Upper lobe of left lung (tissue), 6 donors: ENCODE results near the gene OGA. TPM values are rescaled to one million over a fixed set of nuclear protein-coding genes. Genes with fewer than 3 reads are reported as not detected.

Experiments
- ATAC-seq, 2 donors: fragments of 200-7000 bp; cut with Tn5 transposase; one replicate each; pipeline ENCODE4 v1.9.1; 2022; ENCODE audit warnings: mild to moderate bottlenecking in 2 of 2, moderate library complexity in 2 of 2; ENCODE audit not compliant: low FRiP score in 2 of 2
- DNase-seq, 2 donors: peaks; one replicate each; pipeline ENCODE4 v3.0.0-alpha.2; 2019 to 2020
- H3K27ac ChIP-seq, 4 donors: fragments of 200-600 bp; sonication (generic); one replicate each; pipeline ENCODE4 v1.5.1; 2016 to 2019
- H3K27me3 ChIP-seq, 4 donors: fragments of 200-600 bp; sonication (generic); one replicate each; pipeline ENCODE4 v1.5.1; 2017 to 2019
- H3K36me3 ChIP-seq, 4 donors: fragments of 200-600 bp; sonication (generic); one replicate each; pipeline ENCODE4 v1.5.1; 2016 to 2019
- H3K4me1 ChIP-seq, 4 donors: fragments of 200-600 bp; sonication (generic); one replicate each; pipeline ENCODE4 v1.5.1; 2018 to 2019
- H3K4me3 ChIP-seq, 4 donors: fragments of 200-600 bp; sonication (generic); one replicate each; pipeline ENCODE4 v1.5.1; 2017 to 2019; ENCODE audit warnings: mild to moderate bottlenecking in 2 of 4, moderate library complexity in 1 of 4
- H3K9me3 ChIP-seq, 4 donors: fragments of 200-600 bp; sonication (generic); one replicate each; pipeline ENCODE4 v1.5.1; 2018 to 2019
- CTCF ChIP-seq, 6 experiments: fragments of 450-650 bp in 4 of 6; fragments of 200-600 bp in 2 of 6; sonication (generic) in 2 of 6; IDR thresholded peaks; one replicate each; pipeline ENCODE4 v1.5.1; 2016 to 2019; ENCODE audit warnings: antibody characterized with exemption in 6 of 6
- EP300 ChIP-seq, 4 donors: sonication (generic); formaldehyde crosslinking; IDR thresholded peaks; one replicate each; pipeline ENCODE4 v1.5.1; 2017; ENCODE audit warnings: antibody characterized with exemption in 4 of 4, control low read depth in 2 of 4
- POLR2A ChIP-seq, 4 donors: fragments of 450-650 bp; IDR thresholded peaks; one replicate each; pipeline ENCODE4 v1.5.1; 2016 to 2017; ENCODE audit warnings: antibody characterized with exemption in 4 of 4, mild to moderate bottlenecking in 2 of 4
- POLR2AphosphoS5 ChIP-seq, 2 donors: sonication (generic); formaldehyde crosslinking; IDR thresholded peaks; one replicate each; pipeline ENCODE4 v1.5.1; 2017; ENCODE audit warnings: antibody characterized with exemption in 2 of 2
- WGBS, 2 donors: methylation state at CpG; one replicate each; pipeline ENCODE4 v1.1.5; 2017 to 2018; 5-methylcytosine and 5-hydroxymethylcytosine counted together
- total RNA-seq, 6 donors: library from RNA; depleted of rRNA in 4 of 6; stranded (reverse); fragments of >200 nt in 4 of 6; gene quantifications; one replicate each; pipeline versions ENCODE4 v1.1.0 to v1.2.1, GENCODE V29; 2016 to 2021
- donor health status: DM: no; HTN: no; CAD: no; lungs with moderate emphysema.
- donor health status: DM: no; HTN: yes; CAD: no; lungs with severe emphysema.

Gene OGA
- total RNA-seq, 6 donors from 2014 or later, result 71.1 to 374 (median 138) TPM

GRCh38 chr10:101840741-101841453, 22.7 kb upstream of the OGA start:
- no peaks in the 10 kb centered on the region for H3K27me3 ChIP-seq
- peak; percentile 89 to 94 for ATAC-seq
- H3K27ac ChIP-seq, result no peak overlapping the region
- peak overlapping the region in 3 of 4 donors; percentile 28 to 46 (median 46) for H3K4me3 ChIP-seq
- WGBS, 2 donors, result 3 to 6% methylated on average over 15 to 41 of the region's 46 CpGs
- peak; percentile 85 to 95 for DNase-seq
- no peaks in the 10 kb centered on the region for H3K9me3 ChIP-seq
- peaks cover 0 to 9% (median 4%) of the 10 kb centered on the region in 4 donors for H3K36me3 ChIP-seq
- peaks cover 17 to 39% (median 36%) of the 10 kb centered on the region in 4 donors for H3K4me1 ChIP-seq
- TF ChIP-seq EP300 (IDR thresholded peaks at IDR 0.05), result no peak
- TF ChIP-seq CTCF (IDR thresholded peaks at IDR 0.05), result peak; percentile 86 to 92 (median 88)

GRCh38 chr10:101840102-101840684, 21.9 kb upstream of the OGA start:
- DNase-seq (no peak), ATAC-seq (no peak)
- WGBS, 2 donors, result 5 to 18% methylated on average over 13 to 19 of the region's 19 CpGs
- peaks cover 17 to 40% (median 37%) of the 10 kb centered on the region in 4 donors for H3K4me1 ChIP-seq
- H3K27ac ChIP-seq, result no peak overlapping the region
- no peak for TF ChIP-seq POLR2AphosphoS5 (IDR thresholded peaks at IDR 0.05)
- no peak for TF ChIP-seq CTCF (IDR thresholded peaks at IDR 0.05)
- no peak for TF ChIP-seq EP300 (IDR thresholded peaks at IDR 0.05)
- no peak for TF ChIP-seq POLR2A (IDR thresholded peaks at IDR 0.05)
- H3K4me3 ChIP-seq, result peak overlapping the region in 3 of 4 donors; percentile 28 to 46 (median 46)
- no peaks in the 10 kb centered on the region for H3K9me3 ChIP-seq
- peaks cover 0 to 2% (median 1%) of the 10 kb centered on the region in 4 donors for H3K36me3 ChIP-seq
- no peaks in the 10 kb centered on the region for H3K27me3 ChIP-seq

- peaks cover 20 to 46% (median 39%) of the 10 kb centered on the region in 4 donors for H3K4me1 ChIP-seq
- peak overlapping the region in 3 of 4 donors; percentile 26 to 46 (median 46) for H3K4me3 ChIP-seq
- no peak overlapping the region for H3K27ac ChIP-seq
- DNase-seq, result peak; percentile 64 to 93
- WGBS, 2 donors, result 17 to 18% methylated on average over 29 to 33 of the region's 36 CpGs
- no peaks in the 10 kb centered on the region for H3K36me3 ChIP-seq
- H3K27me3 ChIP-seq, result no peaks in the 10 kb centered on the region
- TF ChIP-seq EP300 (IDR thresholded peaks at IDR 0.05) (no peak), POLR2A (IDR thresholded peaks at IDR 0.05) (no peak), CTCF (IDR thresholded peaks at IDR 0.05) (no peak), POLR2AphosphoS5 (IDR thresholded peaks at IDR 0.05) (no peak)
- ATAC-seq, result peak; percentile 43 to 73
- no peaks in the 10 kb centered on the region for H3K9me3 ChIP-seq
Measured at GRCh38 chr10:101839416-101840063, 21.3 kb upstream of the OGA start.

GRCh38 chr10:101839002-101839401, 20.8 kb upstream of the OGA start:
- H3K27me3 ChIP-seq, result no peaks in the 10 kb centered on the region
- no peak for TF ChIP-seq CTCF (IDR thresholded peaks at IDR 0.05)
- TF ChIP-seq EP300 (IDR thresholded peaks at IDR 0.05), result no peak
- no peak for TF ChIP-seq POLR2A (IDR thresholded peaks at IDR 0.05)
- TF ChIP-seq POLR2AphosphoS5 (IDR thresholded peaks at IDR 0.05), result no peak
- no peak overlapping the region for H3K4me3 ChIP-seq
- H3K36me3 ChIP-seq, result no peaks in the 10 kb centered on the region
- DNase-seq, result no peak
- no peaks in the 10 kb centered on the region for H3K9me3 ChIP-seq
- no peak overlapping the region for H3K27ac ChIP-seq
- ATAC-seq, result no peak
- H3K4me1 ChIP-seq, result peaks cover 21 to 46% (median 38%) of the 10 kb centered on the region in 4 donors
- WGBS, 2 donors, result 100% methylated on average over 1 of the region's 1 CpG; no CpG with 5 or more reads in 1 of the 2 donors
